IPS-18c (cell line): Measurements from ENCODE around the gene MAP2K4.

ENCODE experiments used
- H3K4me3 ChIP-seq: 2 replicates; pipeline ENCODE4 v1.7.0; 2013; ENCODE audit warnings: low read depth, mild to moderate bottlenecking, low read length, moderate library complexity; ENCODE audit not compliant: insufficient read depth
- H3K9me3 ChIP-seq: one replicate; pipeline ENCODE4 v1.6.1; 2013; ENCODE audit warnings: mild to moderate bottlenecking, low read length, moderate library complexity; ENCODE audit not compliant: control insufficient read depth, insufficient read depth

Gene MAP2K4

DNA sequence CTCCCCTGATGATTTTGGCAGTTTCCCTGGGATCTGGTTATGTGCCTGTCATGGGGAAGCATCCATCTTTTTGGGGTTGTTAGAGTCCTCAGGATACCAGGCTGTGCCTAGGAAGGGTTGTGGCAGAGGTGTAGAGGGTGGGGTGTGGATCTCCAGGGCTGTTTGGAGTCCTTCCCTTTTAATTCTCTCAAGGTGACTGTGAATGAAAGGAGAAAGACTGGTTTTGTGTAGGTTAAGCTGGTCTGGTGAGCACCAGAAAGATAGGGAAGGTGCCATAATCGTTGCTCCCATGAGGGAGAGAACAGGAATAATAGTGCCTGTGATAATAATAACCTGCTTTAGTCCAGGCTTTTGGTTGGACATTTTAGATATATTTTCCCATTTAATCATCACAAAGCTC lies 7.0 kb downstream of the MAP2K4 start:
- no peak overlapping the region for H3K4me3 ChIP-seq
- no peaks in the 10 kb centered on the region for H3K9me3 ChIP-seq

DNA sequence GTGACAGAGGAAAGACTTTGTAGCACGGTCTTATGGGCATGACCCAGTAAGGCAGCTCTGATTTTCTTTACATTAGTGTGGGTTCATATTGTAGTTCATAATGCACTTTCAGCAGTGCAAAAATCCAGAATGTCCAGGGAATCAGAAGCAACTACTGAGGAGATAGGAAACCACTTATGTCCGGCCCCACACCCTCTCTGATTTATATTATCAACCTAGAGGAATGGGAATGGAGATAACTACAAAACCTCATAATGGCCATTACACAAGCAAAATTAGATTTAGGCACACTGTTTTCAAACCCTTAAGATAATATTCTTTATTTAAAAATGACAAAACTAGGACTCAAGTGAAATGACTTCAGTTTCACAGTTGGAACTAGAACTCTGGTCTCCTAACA lies 7.9 kb downstream of the MAP2K4 start:
- no peaks in the 10 kb centered on the region for H3K9me3 ChIP-seq
- H3K4me3 ChIP-seq = no peak overlapping the region

DNA sequence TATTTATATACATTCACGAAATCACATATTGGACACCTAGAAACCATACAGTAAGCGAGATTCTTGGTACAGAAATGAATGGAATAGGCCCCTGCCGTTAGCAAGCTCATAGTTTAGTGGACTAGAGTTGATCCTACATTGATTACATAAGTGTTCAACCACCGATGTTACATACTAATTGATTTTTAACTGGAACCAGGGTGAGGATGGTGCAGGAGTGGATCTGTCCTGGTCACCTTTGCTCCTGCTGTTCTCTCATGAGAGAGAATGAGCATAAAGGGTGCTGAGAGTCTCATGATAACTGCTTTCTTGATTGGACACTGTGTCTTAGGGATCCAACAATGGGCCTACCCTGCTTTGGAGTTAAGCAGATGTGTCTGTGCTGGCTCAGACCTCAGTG lies 13.9 kb downstream of the MAP2K4 start:
- H3K4me3 ChIP-seq = no peak overlapping the region
- H3K9me3 ChIP-seq = no peaks in the 10 kb centered on the region

GRCh38 chr17:12035673-12036072 lies 15.0 kb downstream of the MAP2K4 start:
- no peak overlapping the region for H3K4me3 ChIP-seq
- H3K9me3 ChIP-seq = no peaks in the 10 kb centered on the region

- Histone ChIP-seq H3K4me3 (no peak overlapping the region), H3K9me3 (no peaks in the 10 kb centered on the region)
These were observed 17.3 kb downstream of the MAP2K4 start for GRCh38 chr17:12037970-12038369.

- Histone ChIP-seq H3K9me3 (no peaks in the 10 kb centered on the region), H3K4me3 (no peak overlapping the region)
These were observed 19.8 kb downstream of the MAP2K4 start for GRCh38 chr17:12040478-12040877.

DNA sequence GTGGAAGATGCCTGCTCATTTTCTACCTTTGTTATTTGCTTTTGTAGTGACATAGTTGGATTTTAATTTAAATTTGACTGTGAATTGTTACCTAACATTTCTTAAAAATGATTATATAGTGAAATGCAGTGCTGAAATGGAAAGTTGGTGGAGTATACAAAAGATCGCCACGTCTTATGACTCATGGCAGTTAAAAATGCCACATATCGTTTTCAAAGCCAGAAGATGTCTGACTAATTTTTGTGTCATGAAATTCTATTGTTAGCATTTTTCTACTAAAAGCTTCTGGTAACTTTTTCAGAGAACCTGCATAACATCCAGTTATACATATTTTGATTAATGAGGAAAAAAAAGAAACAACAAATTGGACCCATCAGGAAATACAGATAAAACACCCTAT lies 20.6 kb downstream of the MAP2K4 start:
- Histone ChIP-seq H3K9me3 (no peaks in the 10 kb centered on the region), H3K4me3 (no peak overlapping the region)

GRCh38 chr17:12043702-12044101 lies 23.0 kb downstream of the MAP2K4 start:
- no peak overlapping the region for H3K4me3 ChIP-seq

DNA sequence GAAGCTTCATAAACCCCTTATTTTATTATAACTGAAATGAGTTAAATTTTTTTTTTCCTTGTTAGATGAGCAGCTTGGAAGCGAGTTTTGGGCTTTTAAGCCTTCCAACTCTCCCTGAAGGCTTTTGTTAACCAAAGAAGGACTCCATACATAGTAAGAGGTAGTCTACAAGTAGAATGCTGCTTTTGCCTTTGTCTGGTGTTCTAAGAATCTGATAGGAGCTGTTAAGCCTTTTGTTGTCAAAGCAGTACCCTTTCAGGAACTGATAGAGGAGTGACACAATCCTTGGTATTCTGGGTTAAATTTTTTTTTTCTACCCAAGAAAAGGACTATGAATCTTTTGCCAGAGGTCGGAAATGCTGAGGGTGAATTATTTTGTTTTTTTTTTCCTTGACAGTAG lies 26.1 kb downstream of the MAP2K4 start:
- Histone ChIP-seq H3K4me3 (no peak overlapping the region), H3K9me3 (no peaks in the 10 kb centered on the region)

More at GRCh38 chr17:12043702-12044101, 23.0 kb downstream of the MAP2K4 start:
- no peaks in the 10 kb centered on the region for H3K9me3 ChIP-seq

- no peak overlapping the region for H3K4me3 ChIP-seq
- H3K9me3 ChIP-seq = no peaks in the 10 kb centered on the region
These were observed 27.2 kb downstream of the MAP2K4 start for GRCh38 chr17:12047681-12048376.

DNA sequence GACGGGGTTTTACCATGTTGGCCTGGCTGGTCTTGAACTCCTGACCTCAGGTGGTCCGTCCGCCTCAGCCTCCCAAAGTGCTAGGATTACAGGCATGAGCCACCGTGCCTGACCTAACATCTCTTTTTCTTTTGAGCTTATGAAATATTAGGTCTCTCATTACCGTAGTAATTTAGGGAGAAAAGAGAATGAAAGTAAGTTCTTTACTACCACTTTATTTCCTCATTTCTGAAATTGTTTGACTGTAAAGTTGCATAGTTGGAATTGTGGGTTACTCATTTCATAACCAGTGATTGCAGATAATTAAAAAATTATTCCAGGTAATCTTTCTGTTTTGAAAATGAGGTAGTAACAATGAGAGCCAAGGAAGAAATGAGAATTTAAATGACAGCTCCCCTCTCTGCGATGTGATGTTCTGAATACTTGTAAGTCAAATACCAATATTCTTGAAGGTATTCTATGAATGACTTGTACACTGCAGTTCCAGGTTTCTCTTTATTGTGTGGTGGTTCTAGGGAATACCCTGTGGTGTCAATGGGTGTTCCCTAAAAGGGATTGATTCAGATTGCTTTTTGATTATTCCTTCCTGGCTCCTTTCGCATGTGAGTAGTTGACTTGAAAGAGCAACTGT lies 28.3 kb downstream of the MAP2K4 start:
- no peak overlapping the region for H3K4me3 ChIP-seq
- no peaks in the 10 kb centered on the region for H3K9me3 ChIP-seq

GRCh38 chr17:12050646-12051225 lies 30.1 kb downstream of the MAP2K4 start:
- Histone ChIP-seq H3K4me3 (no peak overlapping the region), H3K9me3 (no peaks in the 10 kb centered on the region)

DNA sequence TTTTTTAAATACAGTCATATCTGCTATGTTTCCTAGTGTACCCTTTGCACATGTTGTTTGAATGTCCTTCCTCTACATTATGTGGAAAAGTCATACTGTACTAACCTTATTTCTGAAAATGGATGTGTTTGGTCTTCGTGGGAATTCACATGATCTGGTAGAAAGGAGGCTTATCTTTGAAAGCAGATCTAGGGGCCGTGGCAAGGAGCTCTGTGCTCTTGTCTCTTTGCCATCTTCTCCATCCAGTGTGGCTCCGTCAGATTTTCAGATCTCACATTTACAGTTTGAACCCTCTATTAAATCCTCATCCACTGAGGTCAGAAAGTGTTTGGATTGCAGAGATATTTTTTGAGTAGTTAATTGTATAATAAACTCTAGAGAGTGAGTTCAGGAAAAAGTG lies 32.9 kb downstream of the MAP2K4 start:
- Histone ChIP-seq H3K9me3 (no peaks in the 10 kb centered on the region), H3K4me3 (no peak overlapping the region)

- no peak overlapping the region for H3K4me3 ChIP-seq
- H3K9me3 ChIP-seq = no peaks in the 10 kb centered on the region
These were observed 35.2 kb downstream of the MAP2K4 start for GRCh38 chr17:12055889-12056288.

DNA sequence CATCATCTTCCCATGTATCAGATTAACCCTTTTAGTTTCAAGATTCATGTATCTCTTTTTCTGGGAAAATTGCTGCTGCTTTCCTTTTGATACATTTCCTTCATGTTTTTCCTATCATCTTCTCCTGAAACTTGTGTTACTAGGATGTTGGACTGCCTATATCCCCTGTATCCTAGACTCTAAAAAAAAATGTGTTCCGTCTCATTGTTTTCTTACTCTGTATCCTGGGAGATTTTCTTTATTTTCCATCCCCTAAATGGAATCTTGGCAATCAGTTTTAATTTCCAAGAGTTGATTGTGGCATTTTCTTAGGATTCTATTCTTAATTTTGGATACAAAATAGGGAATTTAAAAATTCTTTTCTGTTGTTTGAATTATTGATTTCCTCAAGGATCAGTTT lies 36.8 kb downstream of the MAP2K4 start:
- Histone ChIP-seq H3K4me3 (no peak overlapping the region), H3K9me3 (no peaks in the 10 kb centered on the region)

GRCh38 chr17:12058535-12058934 lies 37.9 kb downstream of the MAP2K4 start:
- Histone ChIP-seq H3K9me3 (no peaks in the 10 kb centered on the region), H3K4me3 (no peak overlapping the region)

- Histone ChIP-seq H3K9me3 (no peaks in the 10 kb centered on the region), H3K4me3 (no peak overlapping the region)
These were observed 41.6 kb downstream of the MAP2K4 start for GRCh38 chr17:12062249-12062648.

GRCh38 chr17:12064395-12064794 lies 43.7 kb downstream of the MAP2K4 start:
- Histone ChIP-seq H3K9me3 (no peaks in the 10 kb centered on the region), H3K4me3 (no peak overlapping the region)
